Epithelial cell of proximal tubule (primary cell): ENCODE data around the gene SAMD4B. TPM values are rescaled to one million over a fixed set of nuclear protein-coding genes. Genes with fewer than 3 reads are reported as not detected.
A peak's percentile ranks its signal among the peaks of the same experiment; 100 is the strongest.
"Not testable (repeated sequence)": the region's sequence is repeated elsewhere in the genome, so short reads cannot be mapped to it uniquely, and the experiment has no call there.

ENCODE experiments used
- DNase-seq: peaks from one replicate; pipeline ENCODE4 v3.0.0-alpha.2; 2011; ENCODE audit warnings: low read depth
- H3K4me3 ChIP-seq: 2 replicates; pipeline ENCODE4 v1.5.1; 2011; ENCODE audit warnings: low read depth, mild to moderate bottlenecking, low read length
- total RNA-seq: library from RNA; depleted of rRNA; stranded (reverse); fragments of >200 nt; gene quantifications from 2 replicates; pipeline ENCODE4 v1.2.3, GENCODE V29; 2015
- TF ChIP-seq, protein P1 (sequence below): conservative IDR thresholded peaks from 2 replicates; pipeline ENCODE4 v1.5.1; 2012; ENCODE audit warnings: low read depth, mild to moderate bottlenecking, low read length

The SAMD4B gene
- total RNA-seq, 1 donor from 2014 or later, result 65.6 TPM

DNA sequence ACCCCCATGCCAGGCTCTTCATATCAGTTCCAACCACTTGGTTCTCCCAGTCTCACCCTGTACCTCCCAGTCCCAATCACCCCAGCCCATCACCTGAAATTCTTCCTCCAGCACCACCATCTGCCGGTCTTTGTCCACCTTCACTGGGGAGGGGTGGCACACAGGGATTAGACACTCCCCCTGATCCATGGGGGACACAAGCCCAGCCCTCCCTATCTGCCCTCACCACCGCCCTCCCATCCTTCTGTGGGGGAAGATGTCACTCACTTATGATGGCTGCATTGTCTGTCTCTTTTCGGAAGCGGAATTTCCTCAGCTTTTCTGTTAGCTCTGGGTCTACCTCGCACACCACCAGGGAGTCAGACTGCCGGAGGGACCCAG is 7.1 kb upstream of the SAMD4B start:
- no peak overlapping the region for H3K4me3 ChIP-seq
- TF ChIP-seq, protein P1, sequence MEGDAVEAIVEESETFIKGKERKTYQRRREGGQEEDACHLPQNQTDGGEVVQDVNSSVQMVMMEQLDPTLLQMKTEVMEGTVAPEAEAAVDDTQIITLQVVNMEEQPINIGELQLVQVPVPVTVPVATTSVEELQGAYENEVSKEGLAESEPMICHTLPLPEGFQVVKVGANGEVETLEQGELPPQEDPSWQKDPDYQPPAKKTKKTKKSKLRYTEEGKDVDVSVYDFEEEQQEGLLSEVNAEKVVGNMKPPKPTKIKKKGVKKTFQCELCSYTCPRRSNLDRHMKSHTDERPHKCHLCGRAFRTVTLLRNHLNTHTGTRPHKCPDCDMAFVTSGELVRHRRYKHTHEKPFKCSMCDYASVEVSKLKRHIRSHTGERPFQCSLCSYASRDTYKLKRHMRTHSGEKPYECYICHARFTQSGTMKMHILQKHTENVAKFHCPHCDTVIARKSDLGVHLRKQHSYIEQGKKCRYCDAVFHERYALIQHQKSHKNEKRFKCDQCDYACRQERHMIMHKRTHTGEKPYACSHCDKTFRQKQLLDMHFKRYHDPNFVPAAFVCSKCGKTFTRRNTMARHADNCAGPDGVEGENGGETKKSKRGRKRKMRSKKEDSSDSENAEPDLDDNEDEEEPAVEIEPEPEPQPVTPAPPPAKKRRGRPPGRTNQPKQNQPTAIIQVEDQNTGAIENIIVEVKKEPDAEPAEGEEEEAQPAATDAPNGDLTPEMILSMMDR, result no peak

DNA sequence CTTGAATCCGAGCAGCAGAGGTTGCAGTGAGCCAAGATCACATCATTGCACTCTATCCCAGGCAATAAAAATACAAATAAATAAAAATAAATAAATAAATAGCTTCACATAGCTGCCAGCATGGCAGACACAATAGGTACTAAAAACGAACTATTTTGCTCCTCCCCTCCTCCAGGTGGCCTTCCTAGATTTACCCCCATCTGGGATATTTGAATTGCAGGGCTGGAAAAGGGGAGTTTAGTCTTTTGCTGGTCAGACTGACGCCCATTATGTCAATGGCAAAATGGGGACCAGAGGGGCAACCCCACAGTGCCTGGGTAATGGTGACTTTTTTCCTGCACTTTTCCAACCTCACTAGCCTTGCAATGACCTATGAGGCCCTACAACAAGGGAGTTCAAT is 5.7 kb upstream of the SAMD4B start:
- no peak for DNase-seq
- H3K4me3 ChIP-seq, result no peak overlapping the region
- TF ChIP-seq, protein P1, result no peak

More for the DNA sequence above, 7.1 kb upstream of the SAMD4B start:
- no peak for DNase-seq

DNA sequence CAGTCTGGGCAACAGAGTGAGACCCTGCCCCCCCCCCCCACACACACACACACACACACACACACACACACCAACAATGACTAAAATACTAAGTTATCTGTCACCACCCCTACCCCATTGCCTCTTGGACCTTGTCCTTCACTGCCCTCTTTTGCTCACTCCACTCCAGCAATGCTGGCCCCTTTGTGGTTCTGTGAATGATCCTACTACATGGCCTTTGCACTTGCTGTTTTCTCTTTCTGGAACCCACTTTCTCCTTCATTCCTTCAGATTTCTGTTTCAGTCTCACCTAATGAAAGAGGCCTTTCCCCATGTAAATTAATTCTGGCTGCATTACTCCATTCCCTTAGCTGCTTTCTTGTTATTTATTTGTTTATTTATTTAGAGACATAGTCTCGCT is 2.5 kb upstream of the SAMD4B start:
- TF ChIP-seq, protein P1, result no peak

DNA sequence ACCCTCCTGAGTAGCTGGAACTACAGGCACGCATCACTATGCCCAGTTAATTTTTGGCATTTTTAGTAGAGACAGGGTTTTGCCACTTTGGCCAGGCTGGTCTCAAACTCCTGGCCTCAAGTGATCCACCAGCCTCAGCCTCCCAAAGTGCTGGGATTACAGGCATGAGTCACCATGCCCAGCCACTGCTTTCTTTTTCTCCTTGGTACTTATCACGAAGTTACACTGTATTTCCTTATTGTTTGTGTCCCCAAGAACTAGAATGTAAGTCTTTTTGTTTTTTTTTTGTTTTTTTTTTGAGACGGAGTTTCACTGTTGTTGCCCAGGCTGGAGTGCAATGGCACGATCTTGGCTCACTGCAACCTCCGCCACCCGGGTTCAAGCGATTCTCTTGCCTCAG is 2.1 kb upstream of the SAMD4B start:
- DNase-seq, H3K4me3 ChIP-seq: not testable (repeated sequence)

More for the DNA sequence above, 2.5 kb upstream of the SAMD4B start:
- no peak for DNase-seq
- H3K4me3 ChIP-seq, result no peak overlapping the region

DNA sequence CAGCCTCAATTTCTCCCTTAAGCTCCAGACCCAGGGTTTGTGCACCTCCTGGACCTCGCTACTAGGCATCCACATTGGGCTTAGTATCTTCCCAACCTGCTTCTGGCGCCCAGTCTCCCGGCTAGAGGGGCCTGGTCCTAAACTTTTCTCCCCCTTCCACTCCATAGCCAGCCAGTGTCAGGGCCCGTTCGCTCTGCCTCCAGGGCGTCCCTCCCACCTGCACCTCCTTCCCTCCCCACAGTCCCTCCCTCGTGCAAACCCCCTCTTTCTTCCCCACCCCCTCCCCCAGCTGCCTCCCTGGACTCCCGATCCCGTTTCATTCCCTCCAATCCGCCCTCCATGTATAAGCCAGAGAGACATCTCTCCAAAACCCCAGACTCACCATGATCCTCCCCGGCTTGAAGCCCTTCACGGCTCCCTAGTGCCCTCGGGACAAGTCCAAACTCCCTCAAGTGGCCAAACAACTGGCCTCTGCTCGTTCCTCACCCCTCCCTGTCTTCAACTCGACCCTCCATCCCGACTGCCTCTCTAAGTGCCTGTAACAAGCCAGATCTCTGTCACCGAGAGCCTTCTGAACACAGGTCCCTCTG is 997 bp upstream of the SAMD4B start:
- no peak for DNase-seq
- peak overlapping the region; percentile 100 for H3K4me3 ChIP-seq
- TF ChIP-seq, protein P1, result no peak

DNA sequence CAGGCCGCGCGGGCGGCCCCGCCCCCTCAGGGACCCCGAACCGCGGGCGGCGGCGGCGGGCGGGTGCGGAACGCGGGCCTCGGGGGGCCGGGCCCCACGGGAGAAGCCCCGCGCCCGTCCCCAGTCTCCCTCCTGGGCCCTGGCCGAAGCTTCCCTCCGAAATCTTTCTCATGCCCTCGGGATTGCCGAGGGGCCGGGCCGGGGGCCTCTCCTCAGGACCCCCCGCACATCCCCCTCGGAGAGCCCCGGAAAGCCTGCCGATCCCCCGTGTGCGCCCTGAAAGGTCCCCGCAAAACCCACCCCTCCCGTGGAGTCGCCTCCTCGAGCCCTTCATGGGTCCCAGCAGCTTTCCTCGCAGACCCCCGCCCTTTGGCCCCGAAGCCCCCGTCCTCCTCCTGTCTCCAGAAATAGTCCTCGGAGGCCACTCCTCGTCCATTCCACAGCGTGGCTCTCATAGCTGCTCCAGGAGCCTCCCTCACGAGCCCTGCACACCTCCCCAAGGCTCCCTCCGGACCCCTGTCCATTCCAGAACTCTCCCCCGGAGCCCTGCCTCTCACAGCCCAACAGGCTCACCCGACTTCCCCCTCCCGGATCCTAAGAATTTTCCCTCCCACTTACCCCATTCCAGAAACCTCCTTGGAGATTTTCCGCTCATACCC is 555 bp downstream of the SAMD4B start:
- TF ChIP-seq, protein P1, result no peak
- peak overlapping the region; percentile 93 for H3K4me3 ChIP-seq
- no peak for DNase-seq

DNA sequence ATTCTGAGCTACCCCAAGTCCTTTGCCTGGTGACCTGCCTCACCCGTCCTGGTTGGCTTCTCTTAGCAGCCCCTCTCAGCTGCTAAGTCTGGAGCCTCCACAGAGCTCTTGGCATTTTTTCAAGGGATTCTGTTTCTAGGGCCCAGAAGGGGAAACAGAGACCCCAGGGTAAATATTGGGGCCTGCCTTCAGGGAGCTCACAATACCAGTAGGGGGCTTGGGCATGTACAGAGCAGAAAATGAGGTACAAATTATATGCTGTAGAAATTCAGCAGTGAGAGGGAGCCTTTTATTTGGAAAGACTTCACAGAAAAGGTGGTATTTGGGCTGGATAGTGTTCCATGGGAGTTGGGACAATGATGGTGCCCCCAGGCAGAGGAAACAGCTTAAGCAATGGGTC is 3.7 kb downstream of the SAMD4B start:
- H3K4me3 ChIP-seq, result no peak overlapping the region
- TF ChIP-seq, protein P1, result no peak
- no peak for DNase-seq
